Left ventricle myocardium inferior (tissue), 1 donor: ENCODE data around the gene SNRNP48. TPM values are rescaled to one million over a fixed set of nuclear protein-coding genes. Genes with fewer than 3 reads are reported as not detected.

Source experiments
- DNase-seq: peaks from one replicate; pipeline ENCODE4 v3.0.0-alpha.2; 2020
- H3K27ac ChIP-seq: fragments of 200-600 bp; replicated peaks from 2 replicates; pipeline ENCODE4 v1.8.0; 2021
- H3K27me3 ChIP-seq: fragments of 200-600 bp; 2 replicates; pipeline ENCODE4 v1.8.0; 2021; ENCODE audit warnings: low read depth
- H3K36me3 ChIP-seq: fragments of 200-600 bp; 2 replicates; pipeline ENCODE4 v1.8.0; 2021
- H3K4me1 ChIP-seq: fragments of 200-600 bp; 2 replicates; pipeline ENCODE4 v1.8.0; 2021
- H3K4me3 ChIP-seq: fragments of 200-600 bp; 2 replicates; pipeline ENCODE4 v1.8.0; 2021; ENCODE audit warnings: mild to moderate bottlenecking, moderate library complexity
- H3K9me3 ChIP-seq: fragments of 200-600 bp; replicated peaks from 2 replicates; pipeline ENCODE4 v1.8.0; 2021
- intact Hi-C: fragments of 100-400 bp; cut with micrococcal nuclease; formaldehyde crosslinking; loops from one replicate; pipeline ENCODE4 v1.11.0; 2022
- total RNA-seq: library from RNA; stranded (reverse); fragmentation: NEBNext Ultra II Directional; extraction: Animal tissue kit (Norgen Biotek cat#: 25700); gene quantifications from one replicate; pipeline ENCODE4 v1.2.1, GENCODE V29; 2021
- TF ChIP-seq, protein P1 (sequence below): fragments of 200-600 bp; IDR thresholded peaks from 2 replicates; pipeline ENCODE4 v1.8.0; 2021; ENCODE audit warnings: antibody characterized with exemption, mild to moderate bottlenecking, borderline replicate concordance
- donor health status: DM: no; HTN: yes; CAD: no; lungs with severe emphysema.

Gene SNRNP48
- total RNA-seq, 1 donor from 2014 or later = 13.8 TPM

DNA sequence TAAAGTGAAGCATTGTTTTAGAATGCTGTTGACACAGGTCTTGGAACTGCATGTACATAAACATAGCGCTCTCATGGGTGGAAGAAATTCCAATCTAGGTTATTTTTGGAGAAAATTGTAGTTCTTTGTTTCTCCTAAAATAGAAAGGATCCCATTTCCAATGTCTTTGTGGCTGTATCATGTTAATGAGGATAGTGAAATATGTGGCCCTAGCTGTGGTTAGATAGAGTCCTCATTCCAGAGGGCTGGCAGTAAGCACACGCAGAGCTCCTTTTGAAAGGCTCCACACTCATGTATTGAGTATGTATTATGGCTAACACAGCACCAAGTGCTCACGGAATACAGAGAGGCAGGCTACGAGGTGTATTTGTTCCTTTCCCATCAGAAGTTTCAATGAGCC, 60.9 kb downstream of the SNRNP48 start:
- Histone ChIP-seq H3K4me3 (no peak overlapping the region), H3K27ac (no peak overlapping the region), H3K27me3 (peaks cover 4% of the 10 kb centered on the region), H3K36me3 (no peaks in the 10 kb centered on the region), H3K9me3 (no peaks in the 10 kb centered on the region), H3K4me1 (no peaks in the 10 kb centered on the region)
- TF ChIP-seq, protein P1, sequence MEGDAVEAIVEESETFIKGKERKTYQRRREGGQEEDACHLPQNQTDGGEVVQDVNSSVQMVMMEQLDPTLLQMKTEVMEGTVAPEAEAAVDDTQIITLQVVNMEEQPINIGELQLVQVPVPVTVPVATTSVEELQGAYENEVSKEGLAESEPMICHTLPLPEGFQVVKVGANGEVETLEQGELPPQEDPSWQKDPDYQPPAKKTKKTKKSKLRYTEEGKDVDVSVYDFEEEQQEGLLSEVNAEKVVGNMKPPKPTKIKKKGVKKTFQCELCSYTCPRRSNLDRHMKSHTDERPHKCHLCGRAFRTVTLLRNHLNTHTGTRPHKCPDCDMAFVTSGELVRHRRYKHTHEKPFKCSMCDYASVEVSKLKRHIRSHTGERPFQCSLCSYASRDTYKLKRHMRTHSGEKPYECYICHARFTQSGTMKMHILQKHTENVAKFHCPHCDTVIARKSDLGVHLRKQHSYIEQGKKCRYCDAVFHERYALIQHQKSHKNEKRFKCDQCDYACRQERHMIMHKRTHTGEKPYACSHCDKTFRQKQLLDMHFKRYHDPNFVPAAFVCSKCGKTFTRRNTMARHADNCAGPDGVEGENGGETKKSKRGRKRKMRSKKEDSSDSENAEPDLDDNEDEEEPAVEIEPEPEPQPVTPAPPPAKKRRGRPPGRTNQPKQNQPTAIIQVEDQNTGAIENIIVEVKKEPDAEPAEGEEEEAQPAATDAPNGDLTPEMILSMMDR = no peak
- DNase-seq = no peak
- intact Hi-C loops = no loop called here

DNA sequence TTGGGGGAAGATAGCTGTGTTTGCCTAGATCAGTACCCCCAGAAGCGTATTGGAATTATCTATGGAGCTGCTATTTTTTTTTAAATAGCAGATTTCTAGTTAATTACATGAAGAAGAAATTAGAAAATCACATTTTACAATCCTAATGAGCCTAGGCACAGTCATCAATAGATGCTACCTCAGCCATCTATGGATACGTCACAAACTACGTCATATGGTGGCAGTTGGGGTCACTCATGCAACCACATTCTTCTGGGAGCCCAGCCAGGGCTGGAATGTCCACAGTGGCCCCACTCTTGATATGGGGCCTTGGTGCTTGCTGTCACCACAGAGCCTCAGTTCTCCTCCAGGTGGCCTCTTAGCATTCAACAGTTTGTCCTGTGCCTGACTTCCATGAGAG, 63.0 kb downstream of the SNRNP48 start:
- no peak for DNase-seq
- Histone ChIP-seq H3K4me1 (no peaks in the 10 kb centered on the region), H3K4me3 (no peak overlapping the region), H3K27me3 (peaks cover 4% of the 10 kb centered on the region), H3K27ac (no peak overlapping the region), H3K36me3 (no peaks in the 10 kb centered on the region), H3K9me3 (no peaks in the 10 kb centered on the region)
- intact Hi-C loops = no loop called here
- TF ChIP-seq, protein P1 = no peak

DNA sequence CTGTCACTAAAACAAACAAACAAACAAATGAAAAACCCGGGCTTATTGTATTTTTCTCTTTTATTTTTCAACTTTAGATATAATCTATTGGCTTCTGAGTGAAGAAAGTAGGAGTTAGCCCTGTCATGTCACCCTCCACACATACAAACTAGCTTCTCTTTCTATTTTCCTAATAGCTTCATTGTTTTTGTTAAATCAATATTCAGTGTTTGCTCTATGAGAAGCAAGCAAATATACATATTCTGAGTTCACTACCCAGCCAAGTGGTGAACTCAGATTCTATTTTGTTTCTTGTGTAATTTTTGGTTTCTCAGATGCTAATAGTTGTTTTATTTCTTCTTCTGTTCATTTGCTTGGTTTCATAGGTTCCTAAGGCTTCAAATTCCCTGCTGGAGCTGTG, 66.4 kb downstream of the SNRNP48 start:
- TF ChIP-seq, protein P1 = no peak

DNA sequence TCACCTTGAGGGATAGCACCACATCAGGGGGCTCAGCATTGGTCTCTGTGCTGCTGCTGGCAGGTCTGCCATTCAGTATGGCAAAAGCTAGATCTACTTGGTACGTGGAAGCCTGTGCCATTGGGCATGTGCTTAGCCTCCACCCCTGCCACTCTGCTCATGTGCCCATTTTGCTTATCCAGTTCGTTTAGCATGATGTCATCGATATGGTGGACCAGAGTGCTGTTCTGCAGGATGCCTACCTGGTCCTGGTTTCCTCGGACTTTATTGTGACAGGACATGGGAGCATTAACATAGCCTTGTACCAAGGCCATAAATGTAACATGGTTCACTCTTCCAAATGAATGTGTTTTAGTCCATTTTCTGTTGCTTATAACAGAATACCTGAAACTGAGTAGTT, 68.5 kb downstream of the SNRNP48 start:
- Histone ChIP-seq H3K36me3 (no peaks in the 10 kb centered on the region), H3K4me3 (no peak overlapping the region), H3K4me1 (no peaks in the 10 kb centered on the region), H3K27ac (no peak overlapping the region), H3K9me3 (no peaks in the 10 kb centered on the region), H3K27me3 (peaks cover 14% of the 10 kb centered on the region)
- intact Hi-C loops = no loop called here
- TF ChIP-seq, protein P1 = no peak
- DNase-seq = no peak

More for the DNA sequence above, 66.4 kb downstream of the SNRNP48 start:
- no peak overlapping the region for H3K4me3 ChIP-seq
- H3K27ac ChIP-seq = no peak overlapping the region
- intact Hi-C loops = no loop called here
- H3K27me3 ChIP-seq = peaks cover 14% of the 10 kb centered on the region
- H3K9me3 ChIP-seq = no peaks in the 10 kb centered on the region
- H3K4me1 ChIP-seq = no peaks in the 10 kb centered on the region
- no peak for DNase-seq
- no peaks in the 10 kb centered on the region for H3K36me3 ChIP-seq

DNA sequence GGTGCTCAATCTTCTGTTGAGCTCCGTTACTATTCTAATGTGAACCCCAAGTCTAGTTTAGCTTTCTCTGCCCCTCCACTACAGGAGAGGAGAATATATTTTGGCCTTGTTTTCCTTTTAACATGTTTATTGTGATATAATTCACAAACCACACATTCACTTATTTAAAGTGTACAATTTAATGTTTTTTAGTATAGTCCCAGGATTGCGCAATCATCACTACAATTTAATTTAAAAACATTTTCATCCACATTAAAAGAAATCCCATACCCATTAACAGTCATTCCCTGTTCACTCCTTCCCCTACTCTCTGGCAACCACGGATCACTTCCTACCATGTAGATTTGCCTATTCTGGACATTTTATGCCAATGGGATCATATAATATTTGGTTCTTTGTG, 71.4 kb downstream of the SNRNP48 start:
- no peak for DNase-seq
- Histone ChIP-seq H3K9me3 (no peaks in the 10 kb centered on the region), H3K4me3 (no peak overlapping the region), H3K36me3 (no peaks in the 10 kb centered on the region), H3K4me1 (no peaks in the 10 kb centered on the region), H3K27ac (no peak overlapping the region), H3K27me3 (peaks cover 10% of the 10 kb centered on the region)
- intact Hi-C loops = no loop called here
- TF ChIP-seq, protein P1 = no peak

Other genes starting within 250 kb of the SNRNP48 start
- gene CAGE1, start 200.5 kb upstream of the SNRNP48 start, total RNA-seq = not detected
- 11.5 TPM for gene RIOK1, start 200.4 kb upstream of the SNRNP48 start, total RNA-seq
- gene DSP, start 48.5 kb upstream of the SNRNP48 start, total RNA-seq = 322 TPM
- gene BMP6, start 135.9 kb downstream of the SNRNP48 start, total RNA-seq = 5.2 TPM